Activated T-cell treated with anti-CD3 and anti-CD28 coated beads for 1 hour (primary cell): Measurements from ENCODE around the gene TNFRSF21.
"Not testable (repeated sequence)": the region's sequence is repeated elsewhere in the genome, so short reads cannot be mapped to it uniquely, and the experiment has no call there.

Experiments
- DNase-seq: peaks from one replicate; pipeline ENCODE4 v3.0.0-alpha.2; 2020; ENCODE audit warnings: low read depth

The TNFRSF21 gene

GRCh38 chr6:47321577-47321976 is 11.9 kb upstream of the TNFRSF21 start:
- DNase-seq: no peak

GRCh38 chr6:47319867-47320266 is 10.2 kb upstream of the TNFRSF21 start:
- no peak for DNase-seq

- DNase-seq: no peak
These were observed 9.7 kb upstream of the TNFRSF21 start for GRCh38 chr6:47319382-47319781.

GRCh38 chr6:47318236-47318989 is 8.7 kb upstream of the TNFRSF21 start:
- no peak for DNase-seq

- DNase-seq: not testable (repeated sequence)
These were observed 5.5 kb upstream of the TNFRSF21 start for GRCh38 chr6:47315181-47315580.

GRCh38 chr6:47310131-47310480 is 401 bp upstream of the TNFRSF21 start:
- no peak for DNase-seq

GRCh38 chr6:47308552-47309290 is 984 bp downstream of the TNFRSF21 start:
- no peak for DNase-seq

GRCh38 chr6:47308198-47308517 is 1.5 kb downstream of the TNFRSF21 start:
- no peak for DNase-seq

GRCh38 chr6:47307362-47308197 is 2.1 kb downstream of the TNFRSF21 start:
- DNase-seq: no peak

- no peak for DNase-seq
These were observed 2.8 kb downstream of the TNFRSF21 start for GRCh38 chr6:47306887-47307286.

GRCh38 chr6:47303861-47304260 is 5.8 kb downstream of the TNFRSF21 start:
- DNase-seq: no peak

GRCh38 chr6:47303342-47303741 is 6.4 kb downstream of the TNFRSF21 start:
- no peak for DNase-seq

- DNase-seq: no peak
These were observed 7.7 kb downstream of the TNFRSF21 start for GRCh38 chr6:47302043-47302442.

GRCh38 chr6:47301441-47301840 is 8.3 kb downstream of the TNFRSF21 start:
- no peak for DNase-seq

GRCh38 chr6:47300417-47300816 is 9.3 kb downstream of the TNFRSF21 start:
- no peak for DNase-seq

- no peak for DNase-seq
These were observed 9.7 kb downstream of the TNFRSF21 start for GRCh38 chr6:47299965-47300364.

GRCh38 chr6:47298475-47298874 is 11.2 kb downstream of the TNFRSF21 start:
- no peak for DNase-seq

GRCh38 chr6:47294990-47295389 is 14.7 kb downstream of the TNFRSF21 start:
- no peak for DNase-seq

GRCh38 chr6:47292944-47293343 is 16.8 kb downstream of the TNFRSF21 start:
- no peak for DNase-seq

- DNase-seq: no peak
These were observed 17.7 kb downstream of the TNFRSF21 start for GRCh38 chr6:47292027-47292426.

GRCh38 chr6:47290124-47290834 is 19.4 kb downstream of the TNFRSF21 start:
- no peak for DNase-seq
